Measurements from ENCODE around the gene ZBTB17. TPM values are rescaled to one million over a fixed set of nuclear protein-coding genes. Genes with fewer than 3 reads are reported as not detected.
A peak's percentile ranks its signal among the peaks of the same experiment; 100 is the strongest.
"Not testable (repeated sequence)": the region's sequence is repeated elsewhere in the genome, so short reads cannot be mapped to it uniquely, and the experiment has no call there.

The ZBTB17 gene
- total RNA-seq, 1 donor from 2014 or later, result 38.5 TPM

GRCh38 chr1:15931884-15932283, 44.0 kb downstream of the ZBTB17 start:
- H3K27me3 ChIP-seq, result no peaks in the 10 kb centered on the region
- no peak for TF ChIP-seq POLR2A (IDR thresholded peaks at IDR 0.05)
- TF ChIP-seq POLR2AphosphoS5 (IDR thresholded peaks at IDR 0.05; ENCODE audit: insufficient read depth in 1 of 2, low read depth in 1 of 2), result no peak
- H3K36me3 ChIP-seq, result peaks cover 0 to 90% of the 10 kb centered on the region in 2 donors
- intact Hi-C loops (cut with DNase I), result no loop called here
- H3K4me3 ChIP-seq, result no peak overlapping the region
- H3K9me3 ChIP-seq, result no peaks in the 10 kb centered on the region
- H3K27ac ChIP-seq, result no peak overlapping the region
- no peaks in the 10 kb centered on the region for H3K4me1 ChIP-seq
- DNase-seq (ENCODE audit: extremely low spot score in 2 of 2), result peak in 1 of 2 donors; percentile 86

- no peaks in the 10 kb centered on the region for H3K27me3 ChIP-seq
- H3K4me3 ChIP-seq, result no peak overlapping the region
- H3K9me3 ChIP-seq, result no peaks in the 10 kb centered on the region
- H3K36me3 ChIP-seq, result peaks cover 0 to 92% of the 10 kb centered on the region in 2 donors
- no peak overlapping the region for H3K27ac ChIP-seq
- intact Hi-C loops (cut with DNase I), result no loop called here
- TF ChIP-seq POLR2A (IDR thresholded peaks at IDR 0.05), result no peak
- TF ChIP-seq, protein P1, sequence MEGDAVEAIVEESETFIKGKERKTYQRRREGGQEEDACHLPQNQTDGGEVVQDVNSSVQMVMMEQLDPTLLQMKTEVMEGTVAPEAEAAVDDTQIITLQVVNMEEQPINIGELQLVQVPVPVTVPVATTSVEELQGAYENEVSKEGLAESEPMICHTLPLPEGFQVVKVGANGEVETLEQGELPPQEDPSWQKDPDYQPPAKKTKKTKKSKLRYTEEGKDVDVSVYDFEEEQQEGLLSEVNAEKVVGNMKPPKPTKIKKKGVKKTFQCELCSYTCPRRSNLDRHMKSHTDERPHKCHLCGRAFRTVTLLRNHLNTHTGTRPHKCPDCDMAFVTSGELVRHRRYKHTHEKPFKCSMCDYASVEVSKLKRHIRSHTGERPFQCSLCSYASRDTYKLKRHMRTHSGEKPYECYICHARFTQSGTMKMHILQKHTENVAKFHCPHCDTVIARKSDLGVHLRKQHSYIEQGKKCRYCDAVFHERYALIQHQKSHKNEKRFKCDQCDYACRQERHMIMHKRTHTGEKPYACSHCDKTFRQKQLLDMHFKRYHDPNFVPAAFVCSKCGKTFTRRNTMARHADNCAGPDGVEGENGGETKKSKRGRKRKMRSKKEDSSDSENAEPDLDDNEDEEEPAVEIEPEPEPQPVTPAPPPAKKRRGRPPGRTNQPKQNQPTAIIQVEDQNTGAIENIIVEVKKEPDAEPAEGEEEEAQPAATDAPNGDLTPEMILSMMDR (IDR thresholded peaks at IDR 0.05), result no peak
- no peak for DNase-seq (ENCODE audit: extremely low spot score in 2 of 2)
- H3K4me1 ChIP-seq, result no peaks in the 10 kb centered on the region
Measured at GRCh38 chr1:15931401-15931800, 44.5 kb downstream of the ZBTB17 start.

DNA sequence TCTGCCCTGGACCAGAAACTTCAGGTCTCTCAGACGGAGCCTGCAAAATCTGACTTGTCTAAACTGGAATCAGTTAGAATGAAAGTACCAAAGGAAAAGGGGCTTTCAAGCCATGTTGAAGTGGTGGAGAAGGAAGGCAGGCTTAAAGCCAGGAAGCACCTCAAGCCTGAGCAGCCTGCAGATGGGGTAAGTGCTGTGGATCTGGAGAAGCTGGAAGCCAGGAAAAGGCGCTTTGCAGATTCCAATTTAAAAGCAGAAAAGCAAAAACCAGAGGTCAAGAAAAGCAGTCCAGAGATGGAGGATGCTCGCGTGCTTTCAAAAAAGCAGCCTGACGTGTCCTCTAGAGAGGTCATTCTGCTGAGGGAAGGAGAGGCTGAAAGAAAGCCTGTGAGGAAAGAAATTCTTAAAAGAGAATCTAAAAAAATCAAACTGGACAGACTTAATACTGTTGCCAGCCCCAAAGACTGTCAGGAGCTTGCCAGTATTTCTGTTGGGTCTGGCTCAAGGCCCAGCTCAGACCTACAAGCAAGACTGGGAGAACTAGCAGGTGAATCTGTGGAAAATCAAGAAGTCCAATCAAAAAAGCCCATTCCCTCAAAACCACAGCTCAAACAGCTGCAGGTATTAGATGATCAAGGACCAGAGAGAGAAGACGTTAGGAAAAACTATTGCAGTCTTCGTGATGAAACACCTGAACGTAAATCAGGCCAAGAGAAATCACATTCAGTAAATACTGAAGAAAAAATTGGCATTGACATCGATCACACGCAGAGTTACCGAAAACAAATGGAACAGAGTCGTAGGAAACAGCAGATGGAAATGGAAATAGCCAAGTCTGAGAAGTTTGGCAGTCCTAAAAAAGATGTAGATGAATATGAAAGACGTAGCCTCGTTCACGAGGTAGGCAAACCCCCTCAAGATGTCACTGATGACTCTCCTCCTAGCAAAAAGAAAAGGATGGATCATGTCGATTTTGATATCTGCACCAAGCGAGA, 46.6 kb downstream of the ZBTB17 start:
- TF ChIP-seq POLR2A (IDR thresholded peaks at IDR 0.05), result no peak
- TF ChIP-seq, protein P1 (IDR thresholded peaks at IDR 0.05), result no peak
- no peak for TF ChIP-seq POLR2AphosphoS5 (IDR thresholded peaks at IDR 0.05; ENCODE audit: insufficient read depth in 1 of 2, low read depth in 1 of 2)
- Histone ChIP-seq H3K4me1 (no peaks in the 10 kb centered on the region), H3K27me3 (no peaks in the 10 kb centered on the region), H3K27ac (no peak overlapping the region), H3K9me3 (no peaks in the 10 kb centered on the region), H3K4me3 (no peak overlapping the region), H3K36me3 (peaks cover 0 to 95% of the 10 kb centered on the region in 2 donors)
- no peak for DNase-seq (ENCODE audit: extremely low spot score in 2 of 2)
- intact Hi-C loops (cut with DNase I), result no loop called here

GRCh38 chr1:15926448-15926847, 49.5 kb downstream of the ZBTB17 start:
- peaks cover 0 to 89% of the 10 kb centered on the region in 2 donors for H3K36me3 ChIP-seq
- H3K27me3 ChIP-seq; intact Hi-C loops (cut with DNase I); H3K4me1 ChIP-seq; H3K27ac ChIP-seq; DNase-seq (ENCODE audit: extremely low spot score in 2 of 2); H3K4me3 ChIP-seq; H3K9me3 ChIP-seq: not testable (repeated sequence)

GRCh38 chr1:15923241-15923640, 52.7 kb downstream of the ZBTB17 start:
- Histone ChIP-seq H3K4me3 (no peak overlapping the region), H3K27ac (no peak overlapping the region), H3K27me3 (no peaks in the 10 kb centered on the region), H3K36me3 (peaks cover 0 to 77% of the 10 kb centered on the region in 2 donors), H3K9me3 (no peaks in the 10 kb centered on the region), H3K4me1 (no peaks in the 10 kb centered on the region)
- intact Hi-C loops (cut with DNase I), result no loop called here
- no peak for DNase-seq (ENCODE audit: extremely low spot score in 2 of 2)
- TF ChIP-seq, protein P1 (IDR thresholded peaks at IDR 0.05), result no peak
- peak in 1 of 2 donors; percentile 22 for TF ChIP-seq POLR2AphosphoS5 (IDR thresholded peaks at IDR 0.05; ENCODE audit: insufficient read depth in 1 of 2, low read depth in 1 of 2)
- TF ChIP-seq POLR2A (IDR thresholded peaks at IDR 0.05), result no peak
